Measurements from ENCODE around the gene STIM2. TPM values are rescaled to one million over a fixed set of nuclear protein-coding genes. Genes with fewer than 3 reads are reported as not detected.
"Not testable (repeated sequence)": the region's sequence is repeated elsewhere in the genome, so short reads cannot be mapped to it uniquely, and the experiment has no call there.

STIM2 gene
- total RNA-seq, 1 experiment from 2014 or later, result 15.3 TPM

GRCh38 chr4:27001398-27002164, 140.9 kb downstream of the STIM2 start:
- DNase-seq (ENCODE audit: low read depth), result no peak

DNA sequence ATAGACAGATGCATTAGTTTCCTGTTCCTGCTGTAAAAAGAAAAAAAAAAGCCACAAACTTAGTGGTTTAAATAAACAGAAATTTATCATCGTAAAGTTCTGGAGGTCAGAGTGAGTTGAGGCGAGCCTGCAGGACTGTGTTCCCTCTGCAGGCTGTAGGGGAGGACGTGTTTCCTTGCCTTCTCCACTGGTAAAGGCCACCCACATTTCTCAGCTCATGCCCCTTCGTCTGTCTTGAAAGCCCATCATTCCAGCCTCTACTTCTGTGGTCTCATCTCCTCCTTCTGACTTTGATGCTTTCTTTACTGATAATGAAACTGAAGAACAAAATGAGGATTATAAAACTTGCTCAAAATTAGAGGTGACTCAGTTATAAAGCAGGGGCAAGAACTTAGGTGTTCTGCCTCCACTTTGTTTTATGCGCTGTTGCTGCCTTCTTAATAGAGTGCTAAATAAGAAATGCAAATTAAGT, 143.0 kb downstream of the STIM2 start:
- no peak for DNase-seq (ENCODE audit: low read depth)

DNA sequence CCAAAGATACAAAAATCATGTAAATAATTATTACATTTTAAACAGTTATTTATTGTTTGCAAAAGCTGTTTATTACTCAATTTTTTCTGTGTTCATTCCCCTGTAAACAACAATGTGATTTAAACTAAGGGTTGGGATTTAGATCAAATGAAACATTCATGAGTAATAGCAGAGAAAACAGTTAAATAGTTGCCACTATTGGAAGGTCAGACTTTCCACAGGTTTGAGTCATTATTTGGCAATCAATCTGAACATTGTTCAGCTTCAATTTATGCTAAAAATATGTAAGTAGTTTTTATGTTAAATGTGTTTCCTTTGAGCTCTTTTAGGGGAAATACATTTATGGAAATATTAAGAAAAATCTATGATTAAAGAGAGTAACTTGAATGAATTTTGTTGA, 144.9 kb downstream of the STIM2 start:
- no peak for DNase-seq (ENCODE audit: low read depth)

GRCh38 chr4:27005905-27006590, 145.4 kb downstream of the STIM2 start:
- DNase-seq (ENCODE audit: low read depth), result no peak

GRCh38 chr4:27006646-27007045, 146.0 kb downstream of the STIM2 start:
- no peak for DNase-seq (ENCODE audit: low read depth)

DNA sequence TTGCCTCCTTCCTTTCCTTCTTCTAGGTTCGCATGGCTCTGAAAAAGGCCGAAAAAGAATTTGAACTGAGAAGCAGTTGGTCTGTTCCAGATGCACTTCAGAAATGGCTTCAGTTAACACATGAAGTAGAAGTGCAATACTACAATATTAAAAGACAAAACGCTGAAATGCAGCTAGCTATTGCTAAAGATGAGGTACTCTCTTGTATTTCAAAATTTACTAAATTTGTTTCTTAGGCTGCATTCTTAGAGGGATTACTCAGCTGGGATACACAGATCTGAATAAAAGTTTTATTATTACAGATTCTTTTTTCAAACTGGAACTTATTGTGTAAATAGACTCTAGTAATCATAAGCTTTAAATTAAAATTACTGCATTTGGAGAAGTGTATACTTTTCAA, 146.9 kb downstream of the STIM2 start:
- no peak for DNase-seq (ENCODE audit: low read depth)

GRCh38 chr4:27008679-27009078, 148.0 kb downstream of the STIM2 start:
- no peak for DNase-seq (ENCODE audit: low read depth)

- no peak for DNase-seq (ENCODE audit: low read depth)
These were observed 148.9 kb downstream of the STIM2 start for GRCh38 chr4:27009539-27009938.

GRCh38 chr4:27010334-27010940, 149.8 kb downstream of the STIM2 start:
- DNase-seq (ENCODE audit: low read depth), result peak; percentile 44

- DNase-seq (ENCODE audit: low read depth), result no peak
These were observed 150.8 kb downstream of the STIM2 start for GRCh38 chr4:27011401-27011800.

- DNase-seq (ENCODE audit: low read depth), result no peak
These were observed 152.4 kb downstream of the STIM2 start for GRCh38 chr4:27013012-27013411.

DNA sequence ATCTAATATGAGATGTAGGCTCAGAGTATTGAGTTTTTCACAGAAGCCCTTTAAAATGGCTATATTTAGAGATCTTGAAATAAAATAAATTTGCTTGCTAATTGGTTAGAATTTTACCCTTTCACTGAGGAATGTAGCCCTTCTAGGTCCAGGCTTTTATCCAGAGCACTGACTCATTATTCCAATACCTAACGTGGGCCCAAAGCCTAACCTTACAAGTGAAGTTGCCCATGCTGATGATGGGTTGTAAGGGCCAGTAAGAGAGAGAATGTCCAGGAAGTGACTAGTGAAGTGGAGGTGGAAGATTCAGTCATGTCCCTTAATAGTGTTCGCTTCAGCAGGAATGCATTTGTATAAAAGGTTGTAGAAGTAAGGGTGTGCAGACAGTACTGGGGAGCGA, 155.9 kb downstream of the STIM2 start:
- DNase-seq (ENCODE audit: low read depth), result no peak

GRCh38 chr4:27017623-27018022, 157.0 kb downstream of the STIM2 start:
- no peak for DNase-seq (ENCODE audit: low read depth)

DNA sequence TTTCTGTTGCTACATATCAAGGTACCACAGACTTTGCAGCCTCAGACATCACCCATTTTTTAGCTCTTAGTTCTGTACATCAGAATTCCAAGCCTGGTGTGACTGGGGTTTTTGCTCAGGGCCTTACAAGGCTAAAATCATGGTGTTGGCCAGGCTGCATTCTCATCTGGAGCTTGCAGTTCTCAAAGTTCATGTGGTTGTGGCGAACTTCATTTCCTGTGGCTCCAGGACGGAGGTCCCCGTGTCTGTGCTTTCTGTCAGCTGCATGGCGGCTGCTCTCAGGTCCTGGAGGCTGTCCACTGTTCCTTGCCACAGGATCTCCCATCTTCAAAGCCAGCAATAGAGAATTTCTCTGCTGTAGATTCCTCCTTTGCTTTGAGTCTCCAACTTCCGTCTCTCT, 157.4 kb downstream of the STIM2 start:
- DNase-seq (ENCODE audit: low read depth), result no peak

DNA sequence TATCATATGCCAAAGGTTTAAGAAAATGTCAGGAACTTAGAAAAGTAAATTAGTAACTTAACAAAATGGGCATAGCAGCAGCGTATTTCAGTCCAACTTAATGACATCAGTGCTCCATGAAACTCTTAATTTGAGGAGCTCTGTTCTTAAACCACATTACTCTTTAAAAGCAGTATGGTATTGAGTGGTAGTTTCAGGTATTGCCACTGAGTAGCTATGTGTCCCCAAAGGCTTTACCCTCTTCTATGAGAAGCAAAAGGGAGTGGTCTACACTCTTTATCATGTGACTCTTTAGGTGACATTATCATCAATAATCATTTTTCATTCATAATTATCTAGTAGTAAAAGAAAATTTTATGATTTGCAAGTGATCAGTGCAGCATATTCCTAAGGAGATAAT, 158.3 kb downstream of the STIM2 start:
- DNase-seq (ENCODE audit: low read depth), result no peak

DNA sequence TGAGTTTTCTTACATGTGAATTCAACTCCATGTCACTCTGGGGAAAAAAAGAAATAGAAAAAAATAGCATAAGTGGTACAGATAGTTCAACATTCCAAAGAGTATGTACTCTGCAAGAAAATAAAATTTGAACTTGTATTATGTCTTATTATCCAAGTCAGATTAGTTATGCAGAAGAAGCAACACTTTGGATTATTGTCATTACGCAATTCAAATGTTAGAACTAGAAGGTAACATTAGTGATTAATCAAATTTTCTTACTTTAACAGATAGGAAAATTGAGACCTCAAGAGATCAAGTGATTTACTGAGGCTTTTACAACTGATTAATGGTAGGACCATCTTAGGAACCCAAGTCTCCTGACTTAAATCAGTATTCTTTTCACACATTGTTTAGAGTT, 159.1 kb downstream of the STIM2 start:
- DNase-seq (ENCODE audit: low read depth), result no peak

- DNase-seq (ENCODE audit: low read depth), result no peak
These were observed 159.6 kb downstream of the STIM2 start for GRCh38 chr4:27020203-27020602.

GRCh38 chr4:27020603-27021002, 160.0 kb downstream of the STIM2 start:
- no peak for DNase-seq (ENCODE audit: low read depth)

GRCh38 chr4:27022963-27023362, 162.3 kb downstream of the STIM2 start:
- DNase-seq (ENCODE audit: low read depth), result no peak

- no peak for DNase-seq (ENCODE audit: low read depth)
These were observed 162.7 kb downstream of the STIM2 start for GRCh38 chr4:27023366-27023765.

DNA sequence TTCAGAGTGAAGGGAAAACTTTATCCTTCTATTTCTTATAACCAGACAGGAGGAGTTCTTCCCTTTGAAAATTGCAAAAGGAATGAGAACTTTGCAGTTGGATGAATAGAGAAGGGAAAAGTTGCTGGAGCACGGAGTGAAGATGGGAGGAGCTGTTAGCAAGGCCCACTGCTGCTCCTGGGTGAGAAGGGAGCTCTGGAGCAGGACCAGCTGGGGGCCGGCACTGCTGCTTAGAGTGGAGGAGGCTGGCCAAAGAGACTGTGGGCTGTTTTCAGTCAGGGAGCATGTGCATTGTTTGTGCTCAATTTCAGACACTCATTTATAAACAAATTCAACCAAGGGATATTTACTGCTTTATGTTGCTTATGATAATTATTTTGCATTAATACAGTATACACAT, 164.2 kb downstream of the STIM2 start:
- no peak for DNase-seq (ENCODE audit: low read depth)

GRCh38 chr4:27027428-27027827, 166.8 kb downstream of the STIM2 start:
- DNase-seq (ENCODE audit: low read depth), result no peak

GRCh38 chr4:27035127-27035526, 174.5 kb downstream of the STIM2 start:
- not testable (repeated sequence) for DNase-seq (ENCODE audit: low read depth)

Data from Daoy (cell line).